HFFc6 (cell line): Measurements from ENCODE around the gene RAB5A. TPM values are rescaled to one million over a fixed set of nuclear protein-coding genes. Genes with fewer than 3 reads are reported as not detected.
"Not testable (repeated sequence)": the region's sequence is repeated elsewhere in the genome, so short reads cannot be mapped to it uniquely, and the experiment has no call there.

Source experiments
- DNase-seq: peaks from one replicate; pipeline ENCODE4 v3.0.0-alpha.2; 2018
- H3K27ac Mint-ChIP-seq: 2 replicates; pipeline ENCODE4 v1.8.0; 2020; ENCODE audit warnings: mild to moderate bottlenecking, mixed read lengths
- H3K27me3 Mint-ChIP-seq: 2 replicates; pipeline ENCODE4 v1.8.0; 2021; ENCODE audit warnings: mild to moderate bottlenecking, moderate library complexity, mixed read lengths; ENCODE audit not compliant: insufficient read depth
- H3K36me3 Mint-ChIP-seq: 2 replicates; pipeline ENCODE4 v1.8.0; 2021; ENCODE audit warnings: low read depth, mixed read lengths
- H3K4me1 Mint-ChIP-seq: 2 replicates; pipeline ENCODE4 v1.8.0; 2020; ENCODE audit warnings: low read depth, mixed read lengths
- H3K4me3 Mint-ChIP-seq: 2 replicates; pipeline ENCODE4 v1.8.0; 2020; ENCODE audit warnings: mild to moderate bottlenecking, moderate library complexity, mixed read lengths
- H3K9me3 Mint-ChIP-seq: 2 replicates; pipeline ENCODE4 v1.8.0; 2020; ENCODE audit warnings: mild to moderate bottlenecking, mixed read lengths
- total RNA-seq, 6 experiments: library from RNA; stranded (reverse); fragmentation: NEBNext Ultra II Directional; extraction: Animal tissue kit (Norgen Biotek cat#: 25700); gene quantifications; 2 replicates in 1 of 6; 3 replicates in 5 of 6; pipeline ENCODE4 v1.2.3, GENCODE V29; 2021
- TF ChIP-seq, protein P1 (sequence below): fragments of 200-600 bp; sonication (generic); IDR thresholded peaks from 2 replicates; pipeline ENCODE4 v1.5.0; 2021; ENCODE audit warnings: antibody characterized with exemption, mild to moderate bottlenecking

Gene RAB5A
- total RNA-seq, 6 experiments from 2014 or later = 56.7 to 71.1 (median 66.0) TPM

DNA sequence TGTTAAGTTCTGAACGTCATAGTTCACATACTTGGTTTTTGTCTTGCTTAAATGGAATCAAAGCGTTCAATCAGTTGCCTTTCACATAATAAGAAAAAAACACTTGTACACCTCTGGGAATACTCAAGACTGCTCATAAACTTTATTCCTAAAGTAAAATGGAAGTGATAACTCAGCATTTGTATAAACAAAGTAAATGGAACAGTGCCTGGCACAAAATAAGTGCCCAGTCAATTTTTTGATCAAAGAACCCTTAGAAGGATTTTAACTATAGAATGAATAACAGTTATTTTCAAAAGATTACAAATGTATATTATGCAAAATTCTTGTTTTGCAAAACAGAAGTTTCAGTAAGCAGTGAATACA lies 1.3 kb downstream of the RAB5A start:
- H3K27me3 Mint-ChIP-seq = no peaks in the 10 kb centered on the region; the same call in none of the 2 replicates
- peaks cover 14% of the 10 kb centered on the region for H3K36me3 Mint-ChIP-seq
- DNase-seq = no peak
- peak overlapping the region; percentile 99 for H3K27ac Mint-ChIP-seq
- peak overlapping the region; percentile 98 for H3K4me3 Mint-ChIP-seq
- peaks cover 42% of the 10 kb centered on the region for H3K4me1 Mint-ChIP-seq
- H3K9me3 Mint-ChIP-seq = no peaks in the 10 kb centered on the region
- TF ChIP-seq, protein P1, sequence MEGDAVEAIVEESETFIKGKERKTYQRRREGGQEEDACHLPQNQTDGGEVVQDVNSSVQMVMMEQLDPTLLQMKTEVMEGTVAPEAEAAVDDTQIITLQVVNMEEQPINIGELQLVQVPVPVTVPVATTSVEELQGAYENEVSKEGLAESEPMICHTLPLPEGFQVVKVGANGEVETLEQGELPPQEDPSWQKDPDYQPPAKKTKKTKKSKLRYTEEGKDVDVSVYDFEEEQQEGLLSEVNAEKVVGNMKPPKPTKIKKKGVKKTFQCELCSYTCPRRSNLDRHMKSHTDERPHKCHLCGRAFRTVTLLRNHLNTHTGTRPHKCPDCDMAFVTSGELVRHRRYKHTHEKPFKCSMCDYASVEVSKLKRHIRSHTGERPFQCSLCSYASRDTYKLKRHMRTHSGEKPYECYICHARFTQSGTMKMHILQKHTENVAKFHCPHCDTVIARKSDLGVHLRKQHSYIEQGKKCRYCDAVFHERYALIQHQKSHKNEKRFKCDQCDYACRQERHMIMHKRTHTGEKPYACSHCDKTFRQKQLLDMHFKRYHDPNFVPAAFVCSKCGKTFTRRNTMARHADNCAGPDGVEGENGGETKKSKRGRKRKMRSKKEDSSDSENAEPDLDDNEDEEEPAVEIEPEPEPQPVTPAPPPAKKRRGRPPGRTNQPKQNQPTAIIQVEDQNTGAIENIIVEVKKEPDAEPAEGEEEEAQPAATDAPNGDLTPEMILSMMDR = no peak

DNA sequence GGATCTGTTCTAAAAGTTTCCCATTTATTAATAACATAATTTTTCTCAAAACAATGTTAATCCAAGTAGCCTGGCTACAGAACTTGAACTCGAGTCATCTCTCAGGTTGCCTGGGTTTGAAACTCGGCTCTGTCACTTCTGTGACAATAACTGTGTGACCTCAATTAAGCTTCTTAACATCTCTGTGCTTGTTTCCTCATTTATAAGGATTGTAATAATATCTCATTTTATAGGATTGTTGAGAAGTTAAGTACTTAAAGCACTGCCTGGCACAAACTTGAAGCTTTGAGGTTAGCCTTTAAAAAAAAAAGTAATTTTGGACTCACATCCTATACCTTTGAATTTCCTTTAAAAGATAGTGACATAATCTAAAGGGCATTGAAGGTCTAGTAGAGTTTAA lies 3.4 kb downstream of the RAB5A start:
- H3K27me3 Mint-ChIP-seq = no peaks in the 10 kb centered on the region; the same call in none of the 2 replicates
- peaks cover 14% of the 10 kb centered on the region for H3K36me3 Mint-ChIP-seq
- no peaks in the 10 kb centered on the region for H3K9me3 Mint-ChIP-seq
- H3K4me1 Mint-ChIP-seq = peaks cover 41% of the 10 kb centered on the region
- no peak for DNase-seq
- H3K27ac Mint-ChIP-seq = no peak overlapping the region
- TF ChIP-seq, protein P1 = no peak
- H3K4me3 Mint-ChIP-seq = no peak overlapping the region; the same call in 1 of the 2 replicates

DNA sequence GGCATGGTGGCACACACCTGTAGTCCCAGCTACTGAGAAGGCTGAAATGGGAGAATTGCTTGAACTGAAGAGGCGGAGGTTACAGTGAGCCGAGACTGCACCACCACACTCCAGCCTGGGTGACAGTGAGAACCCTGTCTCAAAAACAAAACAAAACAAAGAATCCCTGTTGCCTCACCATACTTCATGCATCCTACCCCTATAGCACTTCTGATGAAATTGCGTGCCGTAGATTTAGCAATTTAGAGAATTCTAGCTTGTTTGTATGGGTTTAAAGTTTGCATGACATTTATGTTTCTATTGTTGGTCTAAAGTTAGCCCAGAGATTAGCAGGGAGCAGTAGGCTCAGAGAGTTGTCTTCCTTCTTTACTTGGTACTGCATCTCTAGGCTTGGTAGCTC lies 7.8 kb downstream of the RAB5A start:
- H3K9me3 Mint-ChIP-seq = no peaks in the 10 kb centered on the region
- TF ChIP-seq, protein P1 = no peak
- no peaks in the 10 kb centered on the region for H3K27me3 Mint-ChIP-seq
- no peak overlapping the region for H3K4me3 Mint-ChIP-seq
- DNase-seq = no peak
- H3K4me1 Mint-ChIP-seq = peaks cover 16% of the 10 kb centered on the region
- H3K27ac Mint-ChIP-seq = no peak overlapping the region
- H3K36me3 Mint-ChIP-seq = peaks cover 19% of the 10 kb centered on the region

DNA sequence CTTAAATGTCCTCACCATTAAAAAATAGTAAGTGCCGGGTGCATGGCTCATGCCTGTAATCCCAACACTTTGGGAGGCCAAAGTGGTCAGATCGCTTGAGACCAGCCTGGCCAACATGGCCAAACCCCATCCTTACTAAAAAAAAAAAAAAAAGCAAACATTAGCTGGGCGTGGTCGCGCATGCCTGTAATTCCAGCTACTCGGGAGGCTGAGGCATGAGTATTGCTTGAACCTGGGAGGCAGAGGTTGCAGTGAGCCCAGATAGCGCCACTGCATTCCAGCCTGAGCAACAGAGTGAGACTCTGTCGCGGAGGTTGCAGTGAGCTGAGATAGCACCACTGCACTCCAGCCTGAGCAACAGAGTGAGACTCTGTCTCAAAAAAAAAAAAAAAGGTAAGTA lies 10.5 kb downstream of the RAB5A start:
- H3K4me3 Mint-ChIP-seq, H3K4me1 Mint-ChIP-seq, H3K9me3 Mint-ChIP-seq, H3K27me3 Mint-ChIP-seq, DNase-seq, H3K27ac Mint-ChIP-seq: not testable (repeated sequence)
- H3K36me3 Mint-ChIP-seq = peaks cover 19% of the 10 kb centered on the region

GRCh38 chr3:19959505-19959904 lies 12.6 kb downstream of the RAB5A start:
- H3K4me1 Mint-ChIP-seq = peaks cover 7% of the 10 kb centered on the region
- no peaks in the 10 kb centered on the region for H3K27me3 Mint-ChIP-seq
- no peak overlapping the region for H3K27ac Mint-ChIP-seq
- peaks cover 19% of the 10 kb centered on the region for H3K36me3 Mint-ChIP-seq
- TF ChIP-seq, protein P1 = no peak
- no peak for DNase-seq
- H3K9me3 Mint-ChIP-seq = no peaks in the 10 kb centered on the region
- H3K4me3 Mint-ChIP-seq = no peak overlapping the region

DNA sequence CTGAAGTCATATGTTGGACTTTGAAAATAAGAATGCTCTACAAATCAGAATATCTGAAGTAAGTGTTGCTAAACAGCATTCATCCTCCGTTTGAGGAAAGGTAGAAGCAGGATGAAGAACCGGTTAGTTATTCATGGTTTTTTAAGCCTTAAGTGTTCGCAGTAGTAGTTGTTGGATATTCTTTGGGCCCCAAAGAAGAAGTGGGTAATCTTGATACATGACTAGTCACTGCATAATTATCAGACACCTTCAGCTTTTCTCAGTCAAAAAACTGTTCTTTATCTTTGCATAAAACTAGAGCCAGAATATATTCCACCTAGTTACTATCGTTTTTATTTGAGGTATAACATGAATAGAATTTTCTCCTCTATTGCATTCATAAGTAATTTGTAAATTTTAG lies 13.8 kb downstream of the RAB5A start:
- no peaks in the 10 kb centered on the region for H3K27me3 Mint-ChIP-seq
- no peaks in the 10 kb centered on the region for H3K9me3 Mint-ChIP-seq
- no peak for DNase-seq
- H3K27ac Mint-ChIP-seq = no peak overlapping the region
- H3K4me3 Mint-ChIP-seq = no peak overlapping the region
- peaks cover 18% of the 10 kb centered on the region for H3K36me3 Mint-ChIP-seq
- TF ChIP-seq, protein P1 = no peak
- peaks cover 7% of the 10 kb centered on the region for H3K4me1 Mint-ChIP-seq
